ENCODE data around the gene TBC1D22A. TPM values are rescaled to one million over a fixed set of nuclear protein-coding genes. Genes with fewer than 3 reads are reported as not detected.

Gene TBC1D22A, protein sequence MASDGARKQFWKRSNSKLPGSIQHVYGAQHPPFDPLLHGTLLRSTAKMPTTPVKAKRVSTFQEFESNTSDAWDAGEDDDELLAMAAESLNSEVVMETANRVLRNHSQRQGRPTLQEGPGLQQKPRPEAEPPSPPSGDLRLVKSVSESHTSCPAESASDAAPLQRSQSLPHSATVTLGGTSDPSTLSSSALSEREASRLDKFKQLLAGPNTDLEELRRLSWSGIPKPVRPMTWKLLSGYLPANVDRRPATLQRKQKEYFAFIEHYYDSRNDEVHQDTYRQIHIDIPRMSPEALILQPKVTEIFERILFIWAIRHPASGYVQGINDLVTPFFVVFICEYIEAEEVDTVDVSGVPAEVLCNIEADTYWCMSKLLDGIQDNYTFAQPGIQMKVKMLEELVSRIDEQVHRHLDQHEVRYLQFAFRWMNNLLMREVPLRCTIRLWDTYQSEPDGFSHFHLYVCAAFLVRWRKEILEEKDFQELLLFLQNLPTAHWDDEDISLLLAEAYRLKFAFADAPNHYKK
- total RNA-seq, result 10 to 100 TPM; 19.0 to 23.6 (median 23.6) TPM

DNA sequence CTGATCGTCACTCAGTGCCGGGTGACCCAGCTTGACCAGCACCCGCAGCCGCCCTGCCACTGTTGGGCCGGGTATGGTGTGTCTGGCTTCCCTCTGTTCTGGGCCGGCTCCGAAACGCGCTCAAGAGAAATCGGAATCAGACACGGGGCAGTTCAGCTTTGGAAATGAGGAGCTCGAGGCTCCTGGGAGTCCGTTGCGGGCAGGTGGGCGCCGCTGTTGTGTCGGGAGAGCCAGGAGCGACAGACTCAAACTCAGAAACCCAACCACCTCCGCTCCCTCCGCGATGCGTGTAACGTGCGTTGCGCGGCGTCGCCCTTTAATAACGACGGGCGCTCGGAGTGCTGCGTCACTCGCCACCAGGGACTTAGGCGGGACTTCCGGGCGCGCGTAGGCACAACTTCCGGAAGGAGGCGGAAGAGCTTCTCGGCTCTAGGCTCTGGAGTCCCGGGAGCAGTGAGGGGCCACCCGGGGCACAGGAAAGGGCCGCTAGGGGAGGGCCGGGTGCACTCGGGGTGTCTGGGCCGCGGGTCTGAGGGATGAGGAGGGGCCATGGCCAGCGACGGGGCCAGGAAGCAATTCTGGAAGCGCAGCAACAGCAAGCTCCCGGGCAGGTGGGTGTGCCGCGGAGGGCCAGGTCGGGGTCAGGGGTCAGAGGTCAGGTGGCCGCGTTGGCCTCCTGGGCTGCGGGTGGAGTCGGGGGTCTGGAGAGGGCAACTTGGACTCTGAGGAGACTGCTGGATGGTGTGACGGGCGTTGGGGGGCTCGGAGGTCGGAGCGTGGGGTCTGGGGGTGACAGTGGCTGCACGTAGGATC lies at the start of gene TBC1D22A:
Gene TBC1D22A (plus strand): TSS at position 413 of the 813 bp plus-strand sequence. CDS start 137 bp downstream, at position 550.
- Histone ChIP-seq H3K4me1 (peaks cover 0 to 5% of the 10 kb centered on the region in 2 donors), H3K27me3 (no peaks in the 10 kb centered on the region), H3K4me3 (peak within 1 kb of the TSS; percentile 90 to 98 (median 94)), H3K27ac (peak within 1 kb of the TSS; percentile 94 to 98), H3K36me3 (no peaks in the 10 kb centered on the region), H3K9me3 (no peaks in the 10 kb centered on the region)
- intact Hi-C loops (cut with DNase I; ENCODE audit: low total_unique reads), result no loop called here
- DNase-seq (ENCODE audit: low spot score in 2 of 2), result peak; percentile 89 to 95
- TF ChIP-seq, protein P1, sequence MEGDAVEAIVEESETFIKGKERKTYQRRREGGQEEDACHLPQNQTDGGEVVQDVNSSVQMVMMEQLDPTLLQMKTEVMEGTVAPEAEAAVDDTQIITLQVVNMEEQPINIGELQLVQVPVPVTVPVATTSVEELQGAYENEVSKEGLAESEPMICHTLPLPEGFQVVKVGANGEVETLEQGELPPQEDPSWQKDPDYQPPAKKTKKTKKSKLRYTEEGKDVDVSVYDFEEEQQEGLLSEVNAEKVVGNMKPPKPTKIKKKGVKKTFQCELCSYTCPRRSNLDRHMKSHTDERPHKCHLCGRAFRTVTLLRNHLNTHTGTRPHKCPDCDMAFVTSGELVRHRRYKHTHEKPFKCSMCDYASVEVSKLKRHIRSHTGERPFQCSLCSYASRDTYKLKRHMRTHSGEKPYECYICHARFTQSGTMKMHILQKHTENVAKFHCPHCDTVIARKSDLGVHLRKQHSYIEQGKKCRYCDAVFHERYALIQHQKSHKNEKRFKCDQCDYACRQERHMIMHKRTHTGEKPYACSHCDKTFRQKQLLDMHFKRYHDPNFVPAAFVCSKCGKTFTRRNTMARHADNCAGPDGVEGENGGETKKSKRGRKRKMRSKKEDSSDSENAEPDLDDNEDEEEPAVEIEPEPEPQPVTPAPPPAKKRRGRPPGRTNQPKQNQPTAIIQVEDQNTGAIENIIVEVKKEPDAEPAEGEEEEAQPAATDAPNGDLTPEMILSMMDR (IDR thresholded peaks at IDR 0.05), result peak in 2 of 3 donors; percentile 21 to 29
- TF ChIP-seq POLR2AphosphoS5 (IDR thresholded peaks at IDR 0.05) (peak; percentile 99), POLR2A (IDR thresholded peaks at IDR 0.05) (peak; percentile 96)

DNA sequence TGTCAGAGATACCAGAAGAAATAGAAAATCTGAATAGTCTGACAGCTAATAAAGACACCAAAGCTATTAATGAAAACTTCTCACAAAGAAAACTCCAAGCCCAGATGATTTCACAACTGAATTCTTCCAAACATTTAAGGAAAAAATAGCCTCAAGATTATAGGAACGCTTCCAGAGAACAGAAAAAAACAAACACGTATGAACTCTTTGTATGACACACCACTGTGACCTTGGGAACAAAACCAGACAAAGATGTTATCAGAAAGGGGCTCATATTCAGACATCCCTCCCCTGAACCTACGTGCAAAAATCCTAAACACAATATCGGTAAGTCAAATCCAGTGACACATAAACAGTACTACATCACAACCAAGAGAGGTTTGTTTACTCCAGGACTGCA lies 47.9 kb upstream of the TBC1D22A start:
- no peak overlapping the region for H3K4me3 ChIP-seq
- no peaks in the 10 kb centered on the region for H3K27me3 ChIP-seq
- no peaks in the 10 kb centered on the region for H3K36me3 ChIP-seq
- intact Hi-C loops (cut with DNase I; ENCODE audit: low total_unique reads), result no loop called here
- H3K9me3 ChIP-seq, result no peaks in the 10 kb centered on the region
- no peak for DNase-seq (ENCODE audit: low spot score in 2 of 2)
- no peak overlapping the region for H3K27ac ChIP-seq
- H3K4me1 ChIP-seq, result no peaks in the 10 kb centered on the region
- TF ChIP-seq, protein P1 (IDR thresholded peaks at IDR 0.05), result no peak
- no peak for TF ChIP-seq POLR2A (IDR thresholded peaks at IDR 0.05)
- TF ChIP-seq POLR2AphosphoS5 (IDR thresholded peaks at IDR 0.05), result no peak

DNA sequence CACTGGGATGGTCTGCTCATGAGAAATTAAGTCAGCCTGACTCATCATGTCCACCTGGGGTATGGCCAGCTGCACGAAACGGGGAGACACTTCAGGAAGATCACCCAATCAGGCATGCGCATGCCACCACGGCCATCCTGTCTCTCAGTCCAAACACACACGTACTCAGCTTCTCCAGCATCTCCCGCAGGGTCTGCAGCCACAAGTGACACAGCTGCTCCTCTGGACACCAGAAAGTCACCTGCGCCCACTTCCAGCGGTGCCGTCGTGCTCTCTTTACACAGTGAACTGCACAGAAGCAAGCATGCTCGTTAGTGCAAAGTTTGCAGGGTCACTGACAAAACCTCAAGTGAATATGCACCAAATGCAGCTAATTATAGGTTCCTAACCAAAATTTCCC lies 42.5 kb upstream of the TBC1D22A start:
- Histone ChIP-seq H3K9me3 (no peaks in the 10 kb centered on the region), H3K4me1 (no peaks in the 10 kb centered on the region), H3K36me3 (no peaks in the 10 kb centered on the region), H3K27me3 (no peaks in the 10 kb centered on the region), H3K4me3 (no peak overlapping the region), H3K27ac (no peak overlapping the region)
- no peak for TF ChIP-seq POLR2A (IDR thresholded peaks at IDR 0.05)
- no peak for TF ChIP-seq POLR2AphosphoS5 (IDR thresholded peaks at IDR 0.05)
- TF ChIP-seq, protein P1 (IDR thresholded peaks at IDR 0.05), result no peak
- intact Hi-C loops (cut with DNase I; ENCODE audit: low total_unique reads), result no loop called here
- no peak for DNase-seq (ENCODE audit: low spot score in 2 of 2)

DNA sequence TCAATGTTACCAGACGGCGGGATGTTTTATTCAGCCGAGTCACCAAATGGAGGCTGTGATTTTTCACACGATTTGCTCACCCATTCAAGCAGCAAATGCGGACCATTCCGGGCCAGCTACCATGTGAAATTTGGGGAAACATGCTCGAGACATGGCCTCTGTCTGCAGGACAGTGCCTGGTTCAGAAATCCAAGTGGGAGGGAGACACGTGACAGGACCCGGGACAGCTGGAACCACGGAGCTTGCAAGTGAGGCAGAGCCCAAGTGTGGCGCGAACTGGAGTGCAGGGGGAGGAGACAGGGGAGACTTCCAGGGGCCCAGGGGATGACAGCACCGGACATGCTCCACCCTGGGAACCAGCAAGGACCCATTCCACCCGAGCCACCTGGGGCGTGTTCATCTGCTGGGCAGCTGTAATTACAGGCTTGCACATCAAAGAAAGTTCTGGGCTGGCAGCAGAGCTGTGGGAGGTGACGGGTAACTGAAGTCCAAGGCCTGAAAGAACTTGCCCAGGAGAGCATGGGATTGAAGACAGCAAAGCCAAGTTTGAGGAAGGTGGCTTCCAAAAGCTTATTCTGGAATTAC lies 40.9 kb upstream of the TBC1D22A start:
- Histone ChIP-seq H3K9me3 (no peaks in the 10 kb centered on the region), H3K36me3 (no peaks in the 10 kb centered on the region), H3K4me3 (no peak overlapping the region), H3K27ac (no peak overlapping the region), H3K4me1 (no peaks in the 10 kb centered on the region), H3K27me3 (no peaks in the 10 kb centered on the region)
- intact Hi-C loops (cut with DNase I; ENCODE audit: low total_unique reads), result no loop called here
- TF ChIP-seq POLR2AphosphoS5 (IDR thresholded peaks at IDR 0.05), result no peak
- TF ChIP-seq, protein P1 (IDR thresholded peaks at IDR 0.05), result no peak
- TF ChIP-seq POLR2A (IDR thresholded peaks at IDR 0.05), result no peak
- DNase-seq (ENCODE audit: low spot score in 2 of 2), result peak in 1 of 2 donors; percentile 59
